HEK293 (cell line): ENCODE results near the gene WDR43.

Experiments
- CTCF ChIA-PET: fragments of 350-600 bp; formaldehyde crosslinking; extraction: SDS; loops from one replicate; lab custom pipeline; 2021; ENCODE audit warnings: antibody characterized with exemption; lab: Yijun Ruan, JAX
- POLR2A ChIA-PET: fragments of 300-600 bp; formaldehyde crosslinking; extraction: SDS; loops from one replicate; lab custom pipeline; 2020; ENCODE audit warnings: antibody characterized with exemption, inconsistent platforms; lab: Yijun Ruan, JAX
- H3K27ac ChIP-seq: fragments of 200-500 bp; sonication (Bioruptor generic); 2 replicates; pipeline ENCODE4 v1.5.1; 2014; ENCODE audit warnings: low read depth, low read length, control low read depth, inconsistent platforms; ENCODE audit errors: extremely low read depth
- H3K36me3 ChIP-seq, 2 experiments: fragments of 200-500 bp in 1 of 2; sonication (Bioruptor generic) in 1 of 2; 1 replicate in 1 of 2; 2 replicates in 1 of 2; pipeline ENCODE4 v1.5.1; 2014 to 2017; ENCODE audit warnings: inconsistent platforms in 2 of 2, low read length in 2 of 2; ENCODE audit not compliant: control insufficient read depth in 2 of 2, insufficient read depth in 1 of 2
- H3K4me1 ChIP-seq: fragments of 200-500 bp; sonication (Bioruptor generic); 2 replicates; pipeline ENCODE4 v1.5.1; 2014; ENCODE audit warnings: mild to moderate bottlenecking, low read length, inconsistent platforms; ENCODE audit not compliant: control insufficient read depth, insufficient read depth
- H3K4me3 ChIP-seq: 2 replicates; pipeline ENCODE4 v1.5.1; 2011; ENCODE audit warnings: low read depth, mild to moderate bottlenecking, control low read depth, low read length, moderate library complexity
- H3K9me3 ChIP-seq: fragments of 200-500 bp; sonication (Bioruptor generic); 2 replicates; pipeline ENCODE4 v1.5.1; 2014; ENCODE audit warnings: low read depth, low read length, inconsistent platforms; ENCODE audit not compliant: control insufficient read depth, insufficient read depth
- MEIS1 ChIP-seq: sonication (generic); formaldehyde crosslinking; IDR thresholded peaks from 2 replicates; pipeline ENCODE4 v1.8.1; 2022; ENCODE audit warnings: missing genetic modification reagents, mild to moderate bottlenecking, borderline replicate concordance
- MZF1 ChIP-seq: fragments of 450-650 bp; formaldehyde crosslinking; IDR thresholded peaks from 2 replicates; pipeline ENCODE4 v1.5.1; 2017; ENCODE audit warnings: missing biosample characterization, missing genetic modification characterization, borderline replicate concordance
- RBAK ChIP-seq: fragments of 450-650 bp; formaldehyde crosslinking; IDR thresholded peaks from 2 replicates; pipeline ENCODE4 v1.5.1; 2016; ENCODE audit warnings: missing biosample characterization, missing genetic modification characterization
- REPIN1 ChIP-seq: fragments of 450-650 bp; formaldehyde crosslinking; IDR thresholded peaks from 2 replicates; pipeline ENCODE4 v1.5.1; 2017; ENCODE audit warnings: missing biosample characterization, missing genetic modification characterization, low read depth
- SETDB1 ChIP-seq: IDR thresholded peaks from one replicate; pipeline ENCODE4 v1.6.1; 2017; ENCODE audit warnings: mild to moderate bottlenecking, low read length, moderate library complexity, mixed read lengths; ENCODE audit not compliant: insufficient read length
- ZFP41 ChIP-seq: fragments of 450-650 bp; formaldehyde crosslinking; IDR thresholded peaks from 2 replicates; pipeline ENCODE4 v1.5.1; 2016; ENCODE audit warnings: missing biosample characterization, missing genetic modification characterization, borderline replicate concordance
- ZNF132 ChIP-seq: fragments of 450-650 bp; formaldehyde crosslinking; IDR thresholded peaks from 2 replicates; pipeline ENCODE4 v1.5.1; 2017; ENCODE audit warnings: missing biosample characterization, missing genetic modification characterization, borderline replicate concordance
- ZNF311 ChIP-seq: fragments of 450-650 bp; formaldehyde crosslinking; IDR thresholded peaks from 2 replicates; pipeline ENCODE4 v1.5.1; 2017; ENCODE audit warnings: missing biosample characterization, missing genetic modification characterization, borderline replicate concordance
- ZNF354C ChIP-seq: fragments of 450-650 bp; formaldehyde crosslinking; IDR thresholded peaks from 2 replicates; pipeline ENCODE4 v1.5.1; 2016; ENCODE audit warnings: missing biosample characterization, missing genetic modification characterization, low read depth, borderline replicate concordance
- ZNF404 ChIP-seq: fragments of 450-650 bp; formaldehyde crosslinking; IDR thresholded peaks from 2 replicates; pipeline ENCODE4 v1.5.1; 2017; ENCODE audit warnings: missing biosample characterization, missing genetic modification characterization
- ZNF501 ChIP-seq: fragments of 450-650 bp; formaldehyde crosslinking; IDR thresholded peaks from 2 replicates; pipeline ENCODE4 v1.5.1; 2016; ENCODE audit warnings: missing biosample characterization, missing genetic modification characterization
- ZNF558 ChIP-seq: fragments of 450-650 bp; formaldehyde crosslinking; IDR thresholded peaks from 2 replicates; pipeline ENCODE4 v1.5.1; 2016; ENCODE audit warnings: missing biosample characterization, missing genetic modification characterization
- ZNF600 ChIP-seq: fragments of 450-650 bp; formaldehyde crosslinking; IDR thresholded peaks from 2 replicates; pipeline ENCODE4 v1.5.1; 2016; ENCODE audit warnings: missing biosample characterization, missing genetic modification characterization
- ZNF623 ChIP-seq: fragments of 450-650 bp; formaldehyde crosslinking; IDR thresholded peaks from 2 replicates; pipeline ENCODE4 v1.5.1; 2016; ENCODE audit warnings: missing biosample characterization, missing genetic modification characterization
- ZNF76 ChIP-seq: fragments of 450-650 bp; formaldehyde crosslinking; IDR thresholded peaks from 2 replicates; pipeline ENCODE4; 2016; ENCODE audit warnings: low read depth, missing biosample characterization, missing genetic modification characterization, borderline replicate concordance
- ZNF830 ChIP-seq: fragments of 450-650 bp; IDR thresholded peaks from 2 replicates; pipeline ENCODE4 v1.5.0; 2018; ENCODE audit warnings: missing biosample characterization, missing genetic modification characterization, low read depth, mild to moderate bottlenecking, moderate library complexity
- TF ChIP-seq, protein P1 (sequence below): fragments of 450-650 bp; formaldehyde crosslinking; IDR thresholded peaks from 2 replicates; pipeline ENCODE4 v1.5.1; 2016; ENCODE audit warnings: missing biosample characterization, missing genetic modification characterization
- TF ChIP-seq, protein P2 (sequence below): fragments of 450-650 bp; formaldehyde crosslinking; IDR thresholded peaks from 2 replicates; pipeline ENCODE4 v1.5.1; 2016; ENCODE audit warnings: missing biosample characterization, missing genetic modification characterization
- TF ChIP-seq, protein P3 (sequence below): fragments of 450-650 bp; formaldehyde crosslinking; IDR thresholded peaks from 2 replicates; pipeline ENCODE4 v1.5.1; 2016; ENCODE audit warnings: missing biosample characterization, missing genetic modification characterization
- TF ChIP-seq, protein P4 (sequence below): fragments of 450-650 bp; formaldehyde crosslinking; IDR thresholded peaks from 2 replicates; pipeline ENCODE4 v1.5.1; 2016; ENCODE audit warnings: missing biosample characterization, missing genetic modification characterization
- TF ChIP-seq, protein P5 (sequence below): fragments of 450-650 bp; formaldehyde crosslinking; IDR thresholded peaks from 2 replicates; pipeline ENCODE4 v1.5.1; 2016; ENCODE audit warnings: missing biosample characterization, missing genetic modification characterization

Gene WDR43

DNA sequence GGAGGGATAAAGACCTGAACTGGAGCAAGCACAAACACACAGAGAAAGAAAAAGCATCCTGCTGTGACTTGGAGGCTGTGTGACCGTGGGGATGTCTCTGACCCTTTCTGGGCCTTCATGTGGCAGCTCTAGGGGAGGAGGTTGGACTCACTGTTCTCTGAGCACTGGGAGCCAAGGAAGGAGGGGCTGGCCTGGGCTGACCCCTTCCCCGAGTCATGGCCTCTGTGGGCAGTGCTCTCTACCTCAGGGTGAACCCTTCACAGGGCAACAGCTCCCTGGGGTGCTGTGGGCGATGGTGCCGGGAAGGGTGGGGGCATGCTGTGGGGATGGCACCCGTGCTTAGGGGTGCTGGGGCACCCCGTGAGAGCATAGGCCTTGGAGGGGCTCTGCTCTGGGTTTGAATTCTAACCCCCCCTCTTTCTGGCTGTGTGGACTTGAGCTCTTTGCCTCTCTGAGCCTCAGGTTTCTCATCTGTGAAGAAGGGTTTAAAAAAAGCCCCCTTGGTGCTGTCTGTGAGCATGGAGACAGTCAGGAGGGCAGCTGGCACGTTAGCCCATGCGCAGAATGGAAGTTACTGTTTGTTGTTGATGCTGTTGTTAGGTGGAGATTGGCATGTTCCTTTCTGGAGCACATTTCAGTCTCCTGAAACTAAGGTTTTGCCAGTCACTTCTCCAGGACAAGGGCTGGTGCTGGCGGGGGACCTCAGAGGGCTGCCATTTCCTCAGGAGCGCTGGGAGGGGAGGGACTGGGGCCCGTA, 87.3 kb downstream of the WDR43 start:
- TF ChIP-seq, protein P1, sequence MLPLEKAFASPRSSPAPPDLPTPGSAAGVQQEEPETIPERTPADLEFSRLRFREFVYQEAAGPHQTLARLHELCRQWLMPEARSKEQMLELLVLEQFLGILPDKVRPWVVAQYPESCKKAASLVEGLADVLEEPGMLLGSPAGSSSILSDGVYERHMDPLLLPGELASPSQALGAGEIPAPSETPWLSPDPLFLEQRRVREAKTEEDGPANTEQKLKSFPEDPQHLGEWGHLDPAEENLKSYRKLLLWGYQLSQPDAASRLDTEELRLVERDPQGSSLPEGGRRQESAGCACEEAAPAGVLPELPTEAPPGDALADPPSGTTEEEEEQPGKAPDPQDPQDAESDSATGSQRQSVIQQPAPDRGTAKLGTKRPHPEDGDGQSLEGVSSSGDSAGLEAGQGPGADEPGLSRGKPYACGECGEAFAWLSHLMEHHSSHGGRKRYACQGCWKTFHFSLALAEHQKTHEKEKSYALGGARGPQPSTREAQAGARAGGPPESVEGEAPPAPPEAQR: no peak
- TF ChIP-seq ZNF830 (tag by site-specific recombination) (no peak), ZNF600 (tag by site-specific recombination) (no peak), RBAK (tag by site-specific recombination) (no peak), ZNF132 (tag by site-specific recombination) (no peak), SETDB1 (no peak), ZNF558 (no peak), MEIS1 (CRISPR knock-in tag) (no peak), ZNF354C (tag by site-specific recombination) (no peak)
- TF ChIP-seq, protein P2, sequence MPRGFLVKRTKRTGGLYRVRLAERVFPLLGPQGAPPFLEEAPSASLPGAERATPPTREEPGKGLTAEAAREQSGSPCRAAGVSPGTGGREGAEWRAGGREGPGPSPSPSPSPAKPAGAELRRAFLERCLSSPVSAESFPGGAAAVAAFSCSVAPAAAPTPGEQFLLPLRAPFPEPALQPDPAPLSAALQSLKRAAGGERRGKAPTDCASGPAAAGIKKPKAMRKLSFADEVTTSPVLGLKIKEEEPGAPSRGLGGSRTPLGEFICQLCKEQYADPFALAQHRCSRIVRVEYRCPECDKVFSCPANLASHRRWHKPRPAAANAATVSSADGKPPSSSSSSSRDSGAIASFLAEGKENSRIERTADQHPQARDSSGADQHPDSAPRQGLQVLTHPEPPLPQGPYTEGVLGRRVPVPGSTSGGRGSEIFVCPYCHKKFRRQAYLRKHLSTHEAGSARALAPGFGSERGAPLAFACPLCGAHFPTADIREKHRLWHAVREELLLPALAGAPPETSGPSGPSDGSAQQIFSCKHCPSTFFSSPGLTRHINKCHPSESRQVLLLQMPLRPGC (tag by site-specific recombination): no peak
- TF ChIP-seq, protein P3, sequence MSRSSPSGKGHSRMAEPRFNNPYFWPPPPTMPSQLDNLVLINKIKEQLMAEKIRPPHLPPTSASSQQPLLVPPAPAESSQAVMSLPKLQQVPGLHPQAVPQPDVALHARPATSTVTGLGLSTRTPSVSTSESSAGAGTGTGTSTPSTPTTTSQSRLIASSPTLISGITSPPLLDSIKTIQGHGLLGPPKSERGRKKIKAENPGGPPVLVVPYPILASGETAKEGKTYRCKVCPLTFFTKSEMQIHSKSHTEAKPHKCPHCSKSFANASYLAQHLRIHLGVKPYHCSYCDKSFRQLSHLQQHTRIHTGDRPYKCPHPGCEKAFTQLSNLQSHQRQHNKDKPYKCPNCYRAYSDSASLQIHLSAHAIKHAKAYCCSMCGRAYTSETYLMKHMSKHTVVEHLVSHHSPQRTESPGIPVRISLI (tag by site-specific recombination): no peak
- TF ChIP-seq, protein P4, sequence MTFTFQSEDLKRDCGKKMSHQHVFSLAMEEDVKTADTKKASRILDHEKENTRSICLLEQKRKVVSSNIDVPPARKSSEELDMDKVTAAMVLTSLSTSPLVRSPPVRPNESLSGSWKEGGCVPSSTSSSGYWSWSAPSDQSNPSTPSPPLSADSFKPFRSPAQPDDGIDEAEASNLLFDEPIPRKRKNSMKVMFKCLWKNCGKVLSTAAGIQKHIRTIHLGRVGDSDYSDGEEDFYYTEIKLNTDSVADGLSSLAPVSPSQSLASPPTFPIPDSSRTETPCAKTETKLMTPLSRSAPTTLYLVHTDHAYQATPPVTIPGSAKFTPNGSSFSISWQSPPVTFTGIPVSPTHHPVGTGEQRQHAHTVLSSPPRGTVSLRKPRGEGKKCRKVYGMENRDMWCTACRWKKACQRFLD: no peak
- TF ChIP-seq, protein P5, sequence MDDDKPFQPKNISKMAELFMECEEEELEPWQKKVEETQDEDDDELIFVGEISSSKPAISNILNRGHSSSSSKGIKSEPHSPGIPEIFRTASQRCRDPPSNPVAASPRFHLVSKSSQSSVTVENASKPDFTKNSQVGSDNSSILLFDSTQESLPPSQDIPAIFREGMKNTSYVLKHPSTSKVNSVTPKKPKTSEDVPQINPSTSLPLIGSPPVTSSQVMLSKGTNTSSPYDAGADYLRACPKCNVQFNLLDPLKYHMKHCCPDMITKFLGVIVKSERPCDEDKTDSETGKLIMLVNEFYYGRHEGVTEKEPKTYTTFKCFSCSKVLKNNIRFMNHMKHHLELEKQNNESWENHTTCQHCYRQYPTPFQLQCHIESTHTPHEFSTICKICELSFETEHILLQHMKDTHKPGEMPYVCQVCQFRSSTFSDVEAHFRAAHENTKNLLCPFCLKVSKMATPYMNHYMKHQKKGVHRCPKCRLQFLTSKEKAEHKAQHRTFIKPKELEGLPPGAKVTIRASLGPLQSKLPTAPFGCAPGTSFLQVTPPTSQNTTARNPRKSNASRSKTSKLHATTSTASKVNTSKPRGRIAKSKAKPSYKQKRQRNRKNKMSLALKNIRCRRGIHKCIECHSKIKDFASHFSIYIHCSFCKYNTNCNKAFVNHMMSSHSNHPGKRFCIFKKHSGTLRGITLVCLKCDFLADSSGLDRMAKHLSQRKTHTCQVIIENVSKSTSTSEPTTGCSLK: no peak
- Histone ChIP-seq H3K27ac (no peak overlapping the region), H3K9me3 (no peaks in the 10 kb centered on the region), H3K4me1 (no peaks in the 10 kb centered on the region), H3K36me3 (no peaks in the 10 kb centered on the region), H3K4me3 (no peak overlapping the region)
- POLR2A ChIA-PET: no interaction called here
- CTCF ChIA-PET: interaction anchor here (0.6 kb wide), 1 partner anchor 126 kb away, joined by 3 read pairs; no protein-coding TSS in a partner anchor

DNA sequence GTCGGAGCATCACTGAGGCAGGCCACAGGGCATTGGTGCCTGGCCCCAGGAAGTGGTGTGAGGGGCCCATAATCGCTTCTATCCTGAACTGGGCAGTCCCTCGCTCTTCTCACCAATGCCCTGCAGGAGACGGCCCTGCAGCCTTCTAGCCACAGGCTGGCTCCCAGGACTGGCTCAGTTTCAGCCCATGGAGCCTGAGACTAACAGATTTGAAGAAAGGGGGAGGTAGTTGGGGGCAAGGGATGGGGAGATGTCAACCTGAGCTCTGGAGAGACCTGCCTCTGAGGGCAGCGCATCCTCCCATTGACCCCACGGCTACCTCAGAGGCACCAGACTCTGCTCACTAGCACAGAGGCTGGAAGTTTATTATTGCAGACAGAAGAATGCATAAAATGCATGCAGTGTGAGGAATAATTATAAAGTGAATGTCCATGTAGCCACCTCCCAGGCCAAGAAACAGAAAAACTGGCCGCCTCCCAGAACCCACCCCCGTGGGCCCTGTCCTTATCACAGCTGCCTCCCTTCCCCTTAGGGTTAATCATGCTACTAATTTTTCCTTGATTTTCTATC, 88.0 kb downstream of the WDR43 start:
- ChIA-PET CTCF (no interaction called here), POLR2A (no interaction called here)
- TF ChIP-seq ZNF311 (no peak), ZNF404 (tag by site-specific recombination) (no peak), REPIN1 (no peak), ZNF623 (tag by site-specific recombination) (no peak), ZNF501 (tag by site-specific recombination) (no peak), ZFP41 (no peak), ZNF76 (no peak), MZF1 (tag by site-specific recombination) (no peak)
- TF ChIP-seq, protein P3 (tag by site-specific recombination): no peak
- Histone ChIP-seq H3K9me3 (no peaks in the 10 kb centered on the region), H3K4me1 (no peaks in the 10 kb centered on the region), H3K4me3 (no peak overlapping the region), H3K27ac (no peak overlapping the region), H3K36me3 (no peaks in the 10 kb centered on the region)
